Uterus (tissue), 4 donors: ENCODE results near the gene KIF11. TPM values are rescaled to one million over a fixed set of nuclear protein-coding genes. Genes with fewer than 3 reads are reported as not detected.

Experiments
- DNase-seq, 2 donors: peaks; one replicate each; pipeline ENCODE4 v3.0.0-alpha.2; 2019 to 2020
- H3K27ac ChIP-seq, 2 donors: fragments of 200-600 bp; sonication (generic); 1 replicate in 1 of 2; 2 replicates in 1 of 2; pipeline ENCODE4 v1.5.1; 2016 to 2018
- H3K27me3 ChIP-seq, 2 donors: fragments of 200-600 bp; sonication (generic); one replicate each; pipeline ENCODE4 v1.5.1; 2018 to 2019; ENCODE audit warnings: control low read depth in 1 of 2
- H3K36me3 ChIP-seq, 2 donors: fragments of 200-600 bp; sonication (generic); one replicate each; pipeline ENCODE4 v1.5.1; 2019; ENCODE audit warnings: control low read depth in 1 of 2
- H3K4me1 ChIP-seq, 2 donors: fragments of 200-600 bp; sonication (generic); one replicate each; pipeline ENCODE4 v1.5.1; 2018 to 2019; ENCODE audit warnings: control low read depth in 1 of 2
- H3K4me3 ChIP-seq, 2 donors: fragments of 200-600 bp; sonication (generic); 1 replicate in 1 of 2; 2 replicates in 1 of 2; pipeline ENCODE4 v1.5.1; 2018 to 2019; ENCODE audit warnings: mild to moderate bottlenecking in 1 of 2
- H3K9me3 ChIP-seq, 2 donors: fragments of 200-600 bp; sonication (generic); one replicate each; pipeline ENCODE4 v1.5.1; 2019; ENCODE audit warnings: control low read depth in 1 of 2
- POLR2A ChIP-seq, 2 donors: fragments of 450-650 bp; IDR thresholded peaks; one replicate each; pipeline ENCODE4 v1.6.1; 2016; ENCODE audit warnings: antibody characterized with exemption in 2 of 2, mild to moderate bottlenecking in 1 of 2, moderate library complexity in 1 of 2
- intact Hi-C: fragments of 100-400 bp; cut with DNase I; formaldehyde crosslinking; loops from one replicate; pipeline ENCODE4 v1.15.1; 2023; ENCODE audit warnings: low total_unique reads
- small RNA-seq: library from RNA; depleted of rRNA; stranded (forward); fragments of <200 nt; gene quantifications from one replicate; pipeline ENCODE3, GENCODE V24; 2016
- total RNA-seq, 4 donors: library from RNA; depleted of rRNA in 3 of 4; stranded (reverse); fragments of >200 nt in 3 of 4; gene quantifications; one replicate each; pipeline versions ENCODE4 v1.1.0 to v1.2.4, GENCODE V29; 2014 to 2023
- TF ChIP-seq, protein P1 (sequence below), 4 experiments: fragments of 200-600 bp in 2 of 4; fragments of 450-650 bp in 2 of 4; sonication (generic) in 2 of 4; IDR thresholded peaks; one replicate each; pipeline ENCODE4 v1.5.1; 2016 to 2019; ENCODE audit warnings: antibody characterized with exemption in 4 of 4, mild to moderate bottlenecking in 2 of 4, moderate library complexity in 1 of 4
- donor health status: DM: yes; HTN: yes; CAD: no.

The KIF11 gene
- total RNA-seq, 4 donors from 2014 or later: 1.0 to 31.0 TPM; not detected in 2

DNA sequence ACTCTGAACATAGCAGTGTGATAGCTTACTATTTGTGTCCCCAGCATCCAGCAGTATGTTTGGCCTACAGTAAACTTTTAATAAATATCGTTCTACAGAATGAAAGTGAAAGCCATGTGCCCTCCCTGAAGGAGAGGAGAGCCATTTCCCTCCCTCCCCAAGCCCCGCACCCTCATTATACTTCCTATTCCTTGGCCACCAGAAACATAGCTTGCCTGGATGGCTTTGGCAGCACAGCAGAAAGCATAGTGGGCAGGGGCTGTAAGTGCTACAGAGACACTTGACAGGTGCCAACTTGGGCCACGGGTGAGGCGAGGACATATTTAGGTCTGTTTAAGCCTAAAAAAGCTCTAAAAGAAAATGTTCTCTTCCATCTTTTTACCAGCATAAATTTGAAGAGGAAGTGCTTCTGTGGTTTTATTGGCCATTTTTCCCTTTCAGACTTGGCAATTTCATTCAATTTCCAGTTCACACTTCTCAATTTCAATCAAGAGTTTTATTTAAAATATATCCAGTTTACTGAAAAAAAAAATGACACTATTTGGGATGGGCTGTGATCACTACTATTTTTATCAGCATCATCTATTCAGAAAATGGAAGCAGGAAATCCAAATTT lies 109.5 kb downstream of the KIF11 start:
- no peak overlapping the region for H3K27ac ChIP-seq
- no peak for TF ChIP-seq POLR2A (IDR thresholded peaks at IDR 0.05)
- TF ChIP-seq, protein P1, sequence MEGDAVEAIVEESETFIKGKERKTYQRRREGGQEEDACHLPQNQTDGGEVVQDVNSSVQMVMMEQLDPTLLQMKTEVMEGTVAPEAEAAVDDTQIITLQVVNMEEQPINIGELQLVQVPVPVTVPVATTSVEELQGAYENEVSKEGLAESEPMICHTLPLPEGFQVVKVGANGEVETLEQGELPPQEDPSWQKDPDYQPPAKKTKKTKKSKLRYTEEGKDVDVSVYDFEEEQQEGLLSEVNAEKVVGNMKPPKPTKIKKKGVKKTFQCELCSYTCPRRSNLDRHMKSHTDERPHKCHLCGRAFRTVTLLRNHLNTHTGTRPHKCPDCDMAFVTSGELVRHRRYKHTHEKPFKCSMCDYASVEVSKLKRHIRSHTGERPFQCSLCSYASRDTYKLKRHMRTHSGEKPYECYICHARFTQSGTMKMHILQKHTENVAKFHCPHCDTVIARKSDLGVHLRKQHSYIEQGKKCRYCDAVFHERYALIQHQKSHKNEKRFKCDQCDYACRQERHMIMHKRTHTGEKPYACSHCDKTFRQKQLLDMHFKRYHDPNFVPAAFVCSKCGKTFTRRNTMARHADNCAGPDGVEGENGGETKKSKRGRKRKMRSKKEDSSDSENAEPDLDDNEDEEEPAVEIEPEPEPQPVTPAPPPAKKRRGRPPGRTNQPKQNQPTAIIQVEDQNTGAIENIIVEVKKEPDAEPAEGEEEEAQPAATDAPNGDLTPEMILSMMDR (IDR thresholded peaks at IDR 0.05): no peak
- no peaks in the 10 kb centered on the region for H3K36me3 ChIP-seq
- H3K4me3 ChIP-seq: no peak overlapping the region
- no peaks in the 10 kb centered on the region for H3K4me1 ChIP-seq
- peaks cover 0 to 6% of the 10 kb centered on the region in 2 donors for H3K27me3 ChIP-seq
- no peaks in the 10 kb centered on the region for H3K9me3 ChIP-seq
- intact Hi-C loops: no loop called here
- DNase-seq: no peak

Small RNA genes lying within 50 kb of the gene (small RNA-seq; reads per million reads assigned to genes)
- not detected for gene RN7SL644P

Other genes with a start within 250 kb of the KIF11 start
- gene IDE, start 19.0 kb upstream of the KIF11 start, total RNA-seq: 10 to 100 TPM; 22.6 to 59.7 (median 43.0) TPM
- gene HHEX, start 96.8 kb downstream of the KIF11 start, total RNA-seq: 10 to 100 TPM in 2 of 4 donors, 1 to 10 TPM in 2; 6.1 to 33.2 (median 12.4) TPM